Loucy (cell line): ENCODE data around the gene GRIP1.

Experiments used
- H2AFZ ChIP-seq: fragments of 200-600 bp; sonication (generic); 2 replicates; pipeline ENCODE4 v1.6.0; 2016; ENCODE audit warnings: antibody characterized with exemption, mild to moderate bottlenecking, low read length, moderate library complexity
- H3F3A ChIP-seq: fragments of 200-600 bp; 2 replicates; pipeline ENCODE4 v1.6.0; 2016; ENCODE audit warnings: antibody characterized with exemption, low read depth, mild to moderate bottlenecking
- H3K27me3 ChIP-seq: fragments of 200-600 bp; sonication (generic); 2 replicates; pipeline ENCODE4 v1.6.1; 2014; ENCODE audit warnings: low read length, mild to moderate bottlenecking; ENCODE audit not compliant: insufficient read depth, poor library complexity, severe bottlenecking
- H3K36me3 ChIP-seq: fragments of 200-600 bp; sonication (generic); 2 replicates; pipeline ENCODE4 v1.6.1; 2016; ENCODE audit warnings: low read length; ENCODE audit not compliant: insufficient read depth
- H3K4me1 ChIP-seq: fragments of 200-600 bp; sonication (generic); 2 replicates; pipeline ENCODE4 v1.5.1; 2014; ENCODE audit warnings: low read length, mild to moderate bottlenecking; ENCODE audit not compliant: insufficient read depth, poor library complexity, severe bottlenecking
- H3K4me2 ChIP-seq: fragments of 200-600 bp; sonication (generic); 2 replicates; pipeline ENCODE4 v1.6.0; 2014; ENCODE audit warnings: antibody characterized with exemption, low read length, low read depth, mild to moderate bottlenecking; ENCODE audit not compliant: poor library complexity, severe bottlenecking
- H3K4me3 ChIP-seq: fragments of 200-600 bp; sonication (generic); 2 replicates; pipeline ENCODE4 v1.5.1; 2014; ENCODE audit warnings: low read length, mild to moderate bottlenecking, mixed read lengths; ENCODE audit not compliant: poor library complexity, severe bottlenecking
- H3K79me2 ChIP-seq: fragments of 200-600 bp; sonication (generic); 2 replicates; pipeline ENCODE4 v1.6.1; 2014; ENCODE audit warnings: low read length; ENCODE audit not compliant: insufficient read depth
- H3K9ac ChIP-seq: fragments of 200-600 bp; sonication (generic); 2 replicates; pipeline ENCODE4 v1.6.0; 2014; ENCODE audit warnings: mild to moderate bottlenecking, low read depth, low read length, moderate library complexity; ENCODE audit not compliant: poor library complexity, severe bottlenecking
- H3K9me2 ChIP-seq: fragments of 200-600 bp; sonication (generic); replicated peaks from 2 replicates; pipeline ENCODE4 v1.6.1; 2016; ENCODE audit warnings: low read depth, low read length, mixed read lengths
- H3K9me3 ChIP-seq: fragments of 200-600 bp; sonication (generic); 2 replicates; pipeline ENCODE4 v1.6.1; 2014; ENCODE audit warnings: mild to moderate bottlenecking, antibody characterized with exemption, low read length, low read depth; ENCODE audit not compliant: insufficient read depth
- H4K20me1 ChIP-seq: fragments of 200-600 bp; sonication (generic); 2 replicates; pipeline ENCODE4 v1.6.0; 2014; ENCODE audit warnings: antibody characterized with exemption, low read length, mild to moderate bottlenecking; ENCODE audit not compliant: insufficient read depth, poor library complexity, severe bottlenecking
- EZH2phosphoT487 ChIP-seq: fragments of 200-600 bp; IDR thresholded peaks from 2 replicates; pipeline ENCODE4 v1.6.1; 2018; ENCODE audit warnings: antibody characterized with exemption, mild to moderate bottlenecking, moderate library complexity, borderline replicate concordance
- TF ChIP-seq, protein P1 (sequence below): fragments of 200-600 bp; sonication (generic); conservative IDR thresholded peaks from 2 replicates; pipeline ENCODE4 v1.5.1; 2014; ENCODE audit warnings: mild to moderate bottlenecking, antibody characterized with exemption, low read length

The GRIP1 gene

DNA sequence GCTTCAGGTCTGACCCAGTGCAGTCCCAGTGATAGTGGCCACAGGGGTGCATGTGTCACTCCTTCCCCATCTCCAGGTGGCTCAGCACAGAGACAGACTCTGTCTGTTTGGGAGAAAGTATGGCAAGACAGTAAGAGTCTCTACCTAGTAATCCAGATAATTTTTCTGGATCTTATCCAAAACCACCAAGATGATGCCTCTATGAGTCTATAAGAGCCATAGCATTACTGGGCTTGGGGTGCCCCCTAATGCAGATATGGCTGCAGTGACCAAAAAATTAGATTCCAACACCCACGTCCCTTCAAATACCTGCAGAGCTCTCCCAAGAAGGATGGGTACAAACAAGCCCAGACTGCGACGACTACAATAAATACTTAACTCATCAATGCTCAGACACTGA, 123.8 kb downstream of the GRIP1 start:
- Histone ChIP-seq H3K9me3 (no peaks in the 10 kb centered on the region), H3K9me2 (0 out of 2 replicates have a peak, but pooled peaks cover 5% of the 10 kb centered on the region), H3K79me2 (no peaks in the 10 kb centered on the region), H3K9ac (no peak overlapping the region), H3K4me2 (no peak overlapping the region), H4K20me1 (no peaks in the 10 kb centered on the region), H3K4me3 (no peak overlapping the region), H3K27me3 (no peaks in the 10 kb centered on the region), H3K36me3 (no peaks in the 10 kb centered on the region), H3F3A (no peaks in the 10 kb centered on the region), H2AFZ (no peak overlapping the region), H3K4me1 (no peaks in the 10 kb centered on the region)
- TF ChIP-seq, protein P1, sequence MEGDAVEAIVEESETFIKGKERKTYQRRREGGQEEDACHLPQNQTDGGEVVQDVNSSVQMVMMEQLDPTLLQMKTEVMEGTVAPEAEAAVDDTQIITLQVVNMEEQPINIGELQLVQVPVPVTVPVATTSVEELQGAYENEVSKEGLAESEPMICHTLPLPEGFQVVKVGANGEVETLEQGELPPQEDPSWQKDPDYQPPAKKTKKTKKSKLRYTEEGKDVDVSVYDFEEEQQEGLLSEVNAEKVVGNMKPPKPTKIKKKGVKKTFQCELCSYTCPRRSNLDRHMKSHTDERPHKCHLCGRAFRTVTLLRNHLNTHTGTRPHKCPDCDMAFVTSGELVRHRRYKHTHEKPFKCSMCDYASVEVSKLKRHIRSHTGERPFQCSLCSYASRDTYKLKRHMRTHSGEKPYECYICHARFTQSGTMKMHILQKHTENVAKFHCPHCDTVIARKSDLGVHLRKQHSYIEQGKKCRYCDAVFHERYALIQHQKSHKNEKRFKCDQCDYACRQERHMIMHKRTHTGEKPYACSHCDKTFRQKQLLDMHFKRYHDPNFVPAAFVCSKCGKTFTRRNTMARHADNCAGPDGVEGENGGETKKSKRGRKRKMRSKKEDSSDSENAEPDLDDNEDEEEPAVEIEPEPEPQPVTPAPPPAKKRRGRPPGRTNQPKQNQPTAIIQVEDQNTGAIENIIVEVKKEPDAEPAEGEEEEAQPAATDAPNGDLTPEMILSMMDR: no peak; the same call in 1 of the 2 replicates
- no peak for TF ChIP-seq EZH2phosphoT487

DNA sequence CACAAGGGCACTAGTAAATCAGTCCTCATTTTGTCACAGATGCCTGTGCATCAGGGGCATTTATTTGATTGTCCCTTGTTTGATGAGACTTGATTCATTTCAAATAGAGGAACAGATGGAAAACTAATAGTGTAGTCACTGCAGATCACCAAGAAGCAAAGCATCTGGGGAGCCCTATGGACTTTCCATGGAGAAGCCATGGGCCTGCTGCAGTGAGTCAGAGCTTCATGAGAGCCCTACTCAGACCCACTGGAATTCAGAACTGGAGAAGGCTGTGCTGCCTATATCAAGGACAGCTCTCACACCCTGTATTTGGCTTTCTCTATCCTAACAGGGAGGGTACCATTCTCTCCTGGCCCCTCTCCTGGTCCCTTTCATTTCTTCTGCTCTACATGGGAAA, 126.2 kb downstream of the GRIP1 start:
- Histone ChIP-seq H3K4me3 (no peak overlapping the region), H3K27me3 (no peaks in the 10 kb centered on the region), H3F3A (no peaks in the 10 kb centered on the region), H3K9me2 (0 out of 2 replicates have a peak, but pooled peaks cover 5% of the 10 kb centered on the region), H3K4me1 (no peaks in the 10 kb centered on the region), H2AFZ (no peak overlapping the region), H3K9ac (no peak overlapping the region), H4K20me1 (no peaks in the 10 kb centered on the region), H3K79me2 (no peaks in the 10 kb centered on the region), H3K4me2 (no peak overlapping the region), H3K9me3 (no peaks in the 10 kb centered on the region), H3K36me3 (no peaks in the 10 kb centered on the region)
- TF ChIP-seq EZH2phosphoT487: no peak
- TF ChIP-seq, protein P1: no peak

DNA sequence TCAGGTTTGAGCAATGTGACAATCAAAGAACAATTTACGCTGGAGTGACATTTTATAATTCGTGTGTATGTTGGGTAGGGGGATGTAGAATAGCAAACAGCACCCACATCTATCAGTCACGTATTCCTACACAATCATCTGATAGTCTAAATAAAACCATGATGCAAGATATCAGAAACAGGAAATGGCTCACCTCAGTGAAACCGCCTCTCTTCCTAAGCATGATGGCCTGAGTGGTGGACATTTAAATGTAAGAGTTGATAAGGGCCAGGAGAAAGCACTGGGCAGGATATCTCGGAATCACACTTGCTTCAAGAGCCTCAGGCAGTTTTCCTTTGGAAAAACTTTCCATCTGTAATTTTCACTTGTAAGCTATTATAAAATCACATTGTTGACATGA, 128.2 kb downstream of the GRIP1 start:
- H3K27me3 ChIP-seq: no peaks in the 10 kb centered on the region
- no peak overlapping the region for H3K4me2 ChIP-seq
- no peaks in the 10 kb centered on the region for H3F3A ChIP-seq
- no peak overlapping the region for H3K9ac ChIP-seq
- no peaks in the 10 kb centered on the region for H3K79me2 ChIP-seq
- H3K36me3 ChIP-seq: no peaks in the 10 kb centered on the region
- no peaks in the 10 kb centered on the region for H3K9me3 ChIP-seq
- no peaks in the 10 kb centered on the region for H3K9me2 ChIP-seq
- H2AFZ ChIP-seq: no peak overlapping the region
- no peak overlapping the region for H3K4me3 ChIP-seq
- TF ChIP-seq, protein P1: no peak
- no peak for TF ChIP-seq EZH2phosphoT487
- H3K4me1 ChIP-seq: no peaks in the 10 kb centered on the region
- H4K20me1 ChIP-seq: no peaks in the 10 kb centered on the region
